SU-DHL-6 (cell line): ENCODE measurements around the gene DOK1.

Source experiments
- H2AFZ ChIP-seq: fragments of 200-600 bp; sonication (generic); 2 replicates; pipeline ENCODE4 v1.6.1; 2014; ENCODE audit warnings: low read depth, mild to moderate bottlenecking, moderate library complexity, mixed read lengths, antibody characterized with exemption, low read length; ENCODE audit not compliant: severe bottlenecking
- H3F3A ChIP-seq: fragments of 200-600 bp; shearing (Covaris generic); 2 replicates; pipeline ENCODE4 v1.6.0; 2016; ENCODE audit warnings: antibody characterized with exemption, mild to moderate bottlenecking; ENCODE audit not compliant: insufficient read depth
- H3K27ac ChIP-seq: fragments of 200-600 bp; sonication (generic); 2 replicates; pipeline ENCODE4 v1.5.1; 2016; ENCODE audit warnings: low read depth, mild to moderate bottlenecking, low read length, moderate library complexity, mixed read lengths
- H3K27me3 ChIP-seq: fragments of 200-600 bp; sonication (generic), shearing (Covaris generic); 2 replicates; pipeline ENCODE4 v1.6.0; 2014; ENCODE audit warnings: mild to moderate bottlenecking, low read length
- H3K36me3 ChIP-seq: fragments of 200-600 bp; sonication (generic); 2 replicates; pipeline ENCODE4 v1.6.1; 2014; ENCODE audit warnings: mild to moderate bottlenecking, low read length, mixed read lengths
- H3K4me2 ChIP-seq: fragments of 300-600, 200-600 bp; shearing (Covaris generic), sonication (generic); 2 replicates; pipeline ENCODE4 v1.6.0; 2014; ENCODE audit warnings: low read length, low read depth, mild to moderate bottlenecking; ENCODE audit not compliant: poor library complexity, severe bottlenecking
- H3K4me3 ChIP-seq: fragments of 200-600 bp; sonication (generic); 2 replicates; pipeline ENCODE4 v1.5.1; 2014; ENCODE audit warnings: antibody characterized with exemption, low read length, mild to moderate bottlenecking, mixed read lengths; ENCODE audit not compliant: insufficient read depth, poor library complexity, severe bottlenecking
- H3K79me2 ChIP-seq: fragments of 200-600 bp; sonication (generic); 2 replicates; pipeline ENCODE4 v1.6.1; 2014; ENCODE audit warnings: mild to moderate bottlenecking, low read length, moderate library complexity; ENCODE audit not compliant: insufficient read depth
- H3K9ac ChIP-seq: fragments of 200-600 bp; sonication (generic); 2 replicates; pipeline ENCODE4 v1.7.0; 2014; ENCODE audit warnings: mild to moderate bottlenecking, low read length
- H3K9me2 ChIP-seq: fragments of 200-600 bp; sonication (generic); replicated peaks from 2 replicates; pipeline ENCODE4 v1.6.1; 2014; ENCODE audit warnings: low read length; ENCODE audit not compliant: insufficient read depth
- H3K9me3 ChIP-seq: fragments of 200-600 bp; sonication (generic); 2 replicates; pipeline ENCODE4 v1.6.1; 2014; ENCODE audit warnings: low read length, mixed read lengths; ENCODE audit not compliant: insufficient read depth
- H4K20me1 ChIP-seq: fragments of 200-600 bp; sonication (generic); 2 replicates; pipeline ENCODE4 v1.6.1; 2014; ENCODE audit warnings: low read depth, mild to moderate bottlenecking, antibody characterized with exemption, low read length, moderate library complexity, mixed read lengths
- EZH2phosphoT487 ChIP-seq: fragments of 200-600 bp; sonication (generic), shearing (Covaris generic); conservative IDR thresholded peaks from 2 replicates; pipeline ENCODE4 v1.6.1; 2018; ENCODE audit warnings: mild to moderate bottlenecking, antibody characterized with exemption, low read length, moderate library complexity, mixed read lengths
- TF ChIP-seq, protein P1 (sequence below): fragments of 200-600 bp; sonication (generic); IDR thresholded peaks from one replicate; pipeline ENCODE4 v1.5.1; 2017; ENCODE audit warnings: antibody characterized with exemption, mild to moderate bottlenecking, low read length, moderate library complexity; ENCODE audit not compliant: insufficient read depth, poor library complexity, severe bottlenecking

The DOK1 gene

DNA sequence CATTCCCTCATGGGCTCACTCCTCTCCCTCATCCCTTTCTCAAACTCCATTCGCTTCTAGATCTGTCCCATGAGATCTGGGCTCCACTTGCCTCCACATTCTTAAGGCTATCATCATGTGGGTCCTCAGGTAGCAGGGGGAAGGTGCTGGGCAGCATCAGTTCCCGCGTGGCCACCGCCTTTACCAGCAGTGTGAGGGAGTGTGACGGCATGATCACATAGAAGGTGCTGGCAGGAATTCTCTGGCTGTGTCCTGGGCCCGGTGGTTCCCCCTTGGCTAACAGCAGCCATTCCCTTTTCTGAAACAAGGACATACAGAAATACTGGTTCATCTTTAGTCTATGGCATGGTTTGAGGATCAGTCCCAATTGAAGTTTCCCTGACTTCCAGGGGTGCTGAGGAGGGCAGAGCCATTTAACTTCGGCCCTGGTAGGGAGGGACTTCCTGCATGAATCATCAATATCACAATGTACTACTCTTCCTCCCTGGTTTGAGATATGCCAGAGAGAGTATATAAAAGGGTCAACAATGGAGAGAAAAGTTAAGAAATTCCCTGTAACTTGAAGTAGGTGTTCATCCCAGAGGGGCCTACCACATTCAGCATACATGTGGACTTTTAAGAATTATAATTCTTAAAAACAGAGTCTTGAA lies 7.7 kb downstream of the DOK1 start:
- H3K9ac ChIP-seq: no peak overlapping the region
- H3F3A ChIP-seq: no peaks in the 10 kb centered on the region
- TF ChIP-seq EZH2phosphoT487: no peak
- TF ChIP-seq, protein P1, sequence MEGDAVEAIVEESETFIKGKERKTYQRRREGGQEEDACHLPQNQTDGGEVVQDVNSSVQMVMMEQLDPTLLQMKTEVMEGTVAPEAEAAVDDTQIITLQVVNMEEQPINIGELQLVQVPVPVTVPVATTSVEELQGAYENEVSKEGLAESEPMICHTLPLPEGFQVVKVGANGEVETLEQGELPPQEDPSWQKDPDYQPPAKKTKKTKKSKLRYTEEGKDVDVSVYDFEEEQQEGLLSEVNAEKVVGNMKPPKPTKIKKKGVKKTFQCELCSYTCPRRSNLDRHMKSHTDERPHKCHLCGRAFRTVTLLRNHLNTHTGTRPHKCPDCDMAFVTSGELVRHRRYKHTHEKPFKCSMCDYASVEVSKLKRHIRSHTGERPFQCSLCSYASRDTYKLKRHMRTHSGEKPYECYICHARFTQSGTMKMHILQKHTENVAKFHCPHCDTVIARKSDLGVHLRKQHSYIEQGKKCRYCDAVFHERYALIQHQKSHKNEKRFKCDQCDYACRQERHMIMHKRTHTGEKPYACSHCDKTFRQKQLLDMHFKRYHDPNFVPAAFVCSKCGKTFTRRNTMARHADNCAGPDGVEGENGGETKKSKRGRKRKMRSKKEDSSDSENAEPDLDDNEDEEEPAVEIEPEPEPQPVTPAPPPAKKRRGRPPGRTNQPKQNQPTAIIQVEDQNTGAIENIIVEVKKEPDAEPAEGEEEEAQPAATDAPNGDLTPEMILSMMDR: no peak
- no peaks in the 10 kb centered on the region for H3K9me2 ChIP-seq
- H2AFZ ChIP-seq: no peak overlapping the region
- no peaks in the 10 kb centered on the region for H3K27me3 ChIP-seq
- no peaks in the 10 kb centered on the region for H3K79me2 ChIP-seq
- H3K4me2 ChIP-seq: no peak overlapping the region
- H3K36me3 ChIP-seq: no peaks in the 10 kb centered on the region
- H3K27ac ChIP-seq: no peak overlapping the region
- H4K20me1 ChIP-seq: no peaks in the 10 kb centered on the region
- no peaks in the 10 kb centered on the region for H3K9me3 ChIP-seq
- H3K4me3 ChIP-seq: no peak overlapping the region

- H2AFZ ChIP-seq: no peak overlapping the region
- H3K9me3 ChIP-seq: no peaks in the 10 kb centered on the region
- no peaks in the 10 kb centered on the region for H3K27me3 ChIP-seq
- H3K27ac ChIP-seq: no peak overlapping the region
- no peak overlapping the region for H3K4me3 ChIP-seq
- no peak overlapping the region for H3K9ac ChIP-seq
- TF ChIP-seq, protein P1: no peak
- TF ChIP-seq EZH2phosphoT487: no peak
- H3F3A ChIP-seq: no peaks in the 10 kb centered on the region
- no peaks in the 10 kb centered on the region for H3K79me2 ChIP-seq
- H3K36me3 ChIP-seq: no peaks in the 10 kb centered on the region
- no peaks in the 10 kb centered on the region for H3K9me2 ChIP-seq
- no peak overlapping the region for H3K4me2 ChIP-seq
- no peaks in the 10 kb centered on the region for H4K20me1 ChIP-seq
Measured at GRCh38 chr2:74564222-74564621, 9.7 kb downstream of the DOK1 start.

GRCh38 chr2:74566076-74566753 lies 11.7 kb downstream of the DOK1 start:
- Histone ChIP-seq H3K9ac (no peak overlapping the region), H3K4me3 (no peak overlapping the region), H2AFZ (no peak overlapping the region), H4K20me1 (no peaks in the 10 kb centered on the region), H3K9me3 (no peaks in the 10 kb centered on the region), H3K4me2 (no peak overlapping the region), H3K36me3 (no peaks in the 10 kb centered on the region), H3K9me2 (no peaks in the 10 kb centered on the region), H3K27me3 (no peaks in the 10 kb centered on the region), H3F3A (no peaks in the 10 kb centered on the region), H3K79me2 (no peaks in the 10 kb centered on the region), H3K27ac (no peak overlapping the region)
- TF ChIP-seq EZH2phosphoT487: no peak
- TF ChIP-seq, protein P1: no peak
